H1 (cell line): ENCODE measurements around the gene SIX4. TPM values are rescaled to one million over a fixed set of nuclear protein-coding genes. Genes with fewer than 3 reads are reported as not detected.

ENCODE experiments used
- CHD2 ChIP-seq: IDR thresholded peaks from 2 replicates; pipeline ENCODE4 v1.6.1; 2012; ENCODE audit warnings: low read length, improper control_type of control experiment
- CHD7 ChIP-seq: fragments of 300-600 bp; sonication (generic); IDR thresholded peaks from 2 replicates; pipeline ENCODE4 v1.7.1; 2012; ENCODE audit warnings: low read length, moderate library complexity, mild to moderate bottlenecking, inconsistent platforms; ENCODE audit not compliant: insufficient replicate concordance
- CREB1 ChIP-seq: IDR thresholded peaks from 2 replicates; pipeline ENCODE4 v1.6.1; 2012; ENCODE audit warnings: inconsistent platforms
- E2F6 ChIP-seq: IDR thresholded peaks from 2 replicates; pipeline ENCODE4 v1.6.1; 2012; ENCODE audit warnings: inconsistent platforms
- HDAC2 ChIP-seq, 2 experiments: fragments of 300-600 bp in 1 of 2; sonication (generic) in 1 of 2; IDR thresholded peaks; 2 replicates each; pipeline ENCODE4 v1.6.1; 2011 to 2012; ENCODE audit warnings: low read depth in 2 of 2, low read length in 2 of 2, mild to moderate bottlenecking in 2 of 2, moderate library complexity in 2 of 2, borderline replicate concordance in 1 of 2, inconsistent platforms in 1 of 2
- MAFK ChIP-seq: IDR thresholded peaks from 2 replicates; pipeline ENCODE4 v1.6.1; 2012; ENCODE audit warnings: low read depth, mild to moderate bottlenecking, improper control_type of control experiment, low read length
- RAD21 ChIP-seq, 2 experiments: IDR thresholded peaks in 1 of 2; conservative IDR thresholded peaks in 1 of 2; 2 replicates each; pipeline ENCODE4 v1.6.1; 2011; ENCODE audit warnings: low read depth in 2 of 2, low read length in 2 of 2, improper control_type of control experiment in 1 of 2, inconsistent platforms in 1 of 2, mild to moderate bottlenecking in 1 of 2, moderate library complexity in 1 of 2
- SP2 ChIP-seq: IDR thresholded peaks from 2 replicates; pipeline ENCODE4 v1.6.1; 2012; ENCODE audit warnings: mild to moderate bottlenecking, low read length, inconsistent platforms
- USF2 ChIP-seq: IDR thresholded peaks from 2 replicates; pipeline ENCODE4 v1.6.1; 2011; ENCODE audit warnings: low read length, improper control_type of control experiment
- polyA plus RNA-seq, 7 experiments: library from polyadenylated mRNA; depleted of rRNA in 3 of 7; stranded (reverse) in 5 of 7; unstranded in 2 of 7; fragments of >200 nt in 5 of 7; fragments of 200-250 nt in 2 of 7; gene quantifications; 1 replicate in 5 of 7; 2 replicates in 1 of 7; 4 replicates in 1 of 7; pipeline versions ENCODE4 v1.2.1 to v1.2.3, GENCODE V29; 2011 to 2013; ENCODE audit warnings: missing spikeins in 2 of 7, mixed read lengths in 2 of 7
- total RNA-seq: library from RNA; stranded (reverse); fragmentation: NEBNext Ultra II Directional; extraction: Animal tissue kit (Norgen Biotek cat#: 25700); gene quantifications from 2 replicates; pipeline ENCODE4 v1.2.1, GENCODE V29; 2021

Gene SIX4
- total and polyA plus RNA-seq, 2 of the 8 experiments (the other 6 are each of a cell fraction or from before 2014, with no cell fraction given): 9.0 to 38.9 TPM

- TF ChIP-seq CHD7: no peak
- TF ChIP-seq HDAC2 (IDR thresholded peaks at IDR 0.05; ENCODE audit: borderline replicate concordance in 1 of 2, low read depth in 2 of 2, low read length in 2 of 2): no peak
- no peak for TF ChIP-seq RAD21 (IDR thresholded peaks at IDR 0.05 in 1 of 2, conservative IDR thresholded peaks at IDR 0.05 in 1 of 2; ENCODE audit: low read depth in 2 of 2, low read length in 2 of 2)
- TF ChIP-seq MAFK: no peak
- no peak for TF ChIP-seq USF2
- no peak for TF ChIP-seq CREB1
- no peak for TF ChIP-seq SP2
- no peak for TF ChIP-seq CHD2
- no peak for TF ChIP-seq E2F6
Measured at GRCh38 chr14:60758885-60759284, 34.7 kb upstream of the SIX4 start (continued).
